ENCODE measurements around the gene PLOD3.
A peak's percentile ranks its signal among the peaks of the same experiment; 100 is the strongest.

The PLOD3 gene

GRCh38 chr7:101175664-101176063, 41.7 kb downstream of the PLOD3 start:
- DNase-seq = no peak

GRCh38 chr7:101174322-101174854, 43.0 kb downstream of the PLOD3 start:
- no peak for DNase-seq

GRCh38 chr7:101173752-101174244, 43.6 kb downstream of the PLOD3 start:
- DNase-seq = peak; percentile 61 to 74

- no peak for DNase-seq
Measured at GRCh38 chr7:101172854-101173751, 44.3 kb downstream of the PLOD3 start.

- peak in 1 of 2 donors; percentile 25 for DNase-seq
Measured at GRCh38 chr7:101172005-101172853, 45.2 kb downstream of the PLOD3 start.

GRCh38 chr7:101171442-101171837, 45.9 kb downstream of the PLOD3 start:
- no peak for DNase-seq

- DNase-seq = no peak
Measured at GRCh38 chr7:101170617-101171441, 46.6 kb downstream of the PLOD3 start.

- DNase-seq = peak; percentile 76 to 86
Measured at GRCh38 chr7:101169838-101170551, 47.4 kb downstream of the PLOD3 start.

GRCh38 chr7:101169110-101169837, 48.1 kb downstream of the PLOD3 start:
- no peak for DNase-seq

GRCh38 chr7:101168412-101169049, 48.9 kb downstream of the PLOD3 start:
- no peak for DNase-seq

GRCh38 chr7:101167645-101168411, 49.6 kb downstream of the PLOD3 start:
- no peak for DNase-seq

GRCh38 chr7:101166909-101167644, 50.3 kb downstream of the PLOD3 start:
- no peak for DNase-seq

- DNase-seq = no peak
Measured at GRCh38 chr7:101166648-101166908, 50.8 kb downstream of the PLOD3 start.

GRCh38 chr7:101165958-101166647, 51.3 kb downstream of the PLOD3 start:
- no peak for DNase-seq

- peak; percentile 94 to 95 for DNase-seq
Measured at GRCh38 chr7:101165075-101165957, 52.1 kb downstream of the PLOD3 start, which contains the start of gene VGF. Gene VGF, minus strand, starts transcription at chr7:101165569. Its CDS starts 726 bp downstream, at chr7:101164843.

- no peak for DNase-seq
Measured at GRCh38 chr7:101164071-101164840, 53.1 kb downstream of the PLOD3 start.

All from CD4-positive, alpha-beta T cell treated with Interferon alpha-2 for 1 hour (primary cell).